ENCODE results near the gene SVEP1.

DNA sequence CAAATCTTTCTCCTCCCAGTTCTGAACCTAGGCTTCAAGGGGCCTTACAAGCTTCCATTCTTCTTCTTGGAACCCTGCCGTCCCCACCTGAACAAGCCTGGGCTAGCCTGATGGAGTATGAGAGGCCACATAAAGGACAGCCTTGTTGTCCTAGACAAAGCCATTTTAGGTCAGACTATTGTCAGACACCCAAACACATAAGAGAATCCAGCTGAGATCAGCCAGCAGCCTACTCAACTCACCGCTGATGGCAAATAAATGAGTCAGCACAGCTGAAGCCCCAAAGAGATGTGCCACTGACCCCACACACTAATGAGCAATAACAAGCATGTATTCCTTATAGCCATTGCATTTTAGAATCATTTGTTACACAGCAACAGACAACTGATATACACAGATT is 33.8 kb downstream of the SVEP1 start:
- no peak for TF ChIP-seq ZNF547 (CRISPR knock-in tag; IDR thresholded peaks at IDR 0.05)
- no peak for TF ChIP-seq EZH2 (conservative IDR thresholded peaks at IDR 0.05; ENCODE audit: low read depth, low read length)
- TF ChIP-seq, protein P1, sequence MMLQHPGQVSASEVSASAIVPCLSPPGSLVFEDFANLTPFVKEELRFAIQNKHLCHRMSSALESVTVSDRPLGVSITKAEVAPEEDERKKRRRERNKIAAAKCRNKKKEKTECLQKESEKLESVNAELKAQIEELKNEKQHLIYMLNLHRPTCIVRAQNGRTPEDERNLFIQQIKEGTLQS (CRISPR knock-in tag; IDR thresholded peaks at IDR 0.05): no peak
- TF ChIP-seq ZFAT (CRISPR knock-in tag; conservative IDR thresholded peaks at IDR 0.05): no peak
- no peak for TF ChIP-seq ZNF253 (CRISPR knock-in tag; IDR thresholded peaks at IDR 0.05; ENCODE audit: borderline replicate concordance)
- no peak for TF ChIP-seq POLR2AphosphoS5 (IDR thresholded peaks at IDR 0.05; ENCODE audit: low read depth, low read length)
- TF ChIP-seq TARDBP (CRISPR knock-in tag; IDR thresholded peaks at IDR 0.05): no peak
- no peak for TF ChIP-seq NFE2 (CRISPR knock-in tag; IDR thresholded peaks at IDR 0.05)

Measured in HepG2 (cell line).